HepG2 (cell line): ENCODE data around the gene LAMTOR2. TPM values are rescaled to one million over a fixed set of nuclear protein-coding genes. Genes with fewer than 3 reads are reported as not detected.
A peak's percentile ranks its signal among the peaks of the same experiment; 100 is the strongest.

Experiments used
- CREM ChIP-seq, 2 experiments: sonication (generic) in 1 of 2; formaldehyde crosslinking in 1 of 2; IDR thresholded peaks; 2 replicates each; pipeline versions ENCODE4 v1.4.0 to v1.6.1; 2016 to 2020; ENCODE audit warnings: antibody characterized with exemption in 1 of 2, mild to moderate bottlenecking in 1 of 2, missing genetic modification reagents in 1 of 2
- HNRNPL ChIP-seq: fragments of 200-400 bp; formaldehyde crosslinking; IDR thresholded peaks from 2 replicates; pipeline ENCODE4 v1.6.1; 2017; ENCODE audit warnings: mild to moderate bottlenecking, low read depth, low read length
- HOXA7 ChIP-seq: sonication (generic); formaldehyde crosslinking; IDR thresholded peaks from 2 replicates; pipeline ENCODE4 v1.8.1; 2022; ENCODE audit warnings: mild to moderate bottlenecking, missing genetic modification reagents, moderate library complexity
- MED8 ChIP-seq: sonication (generic); formaldehyde crosslinking; IDR thresholded peaks from 2 replicates; pipeline ENCODE4 v1.8.1; 2023; ENCODE audit warnings: mild to moderate bottlenecking, missing genetic modification reagents; ENCODE audit not compliant: insufficient replicate concordance
- MEIS1 ChIP-seq: sonication (generic); formaldehyde crosslinking; IDR thresholded peaks from 2 replicates; pipeline ENCODE4 v1.9.0; 2021; ENCODE audit warnings: mild to moderate bottlenecking, missing genetic modification reagents, moderate library complexity, borderline replicate concordance
- NRL ChIP-seq: sonication (generic); formaldehyde crosslinking; IDR thresholded peaks from 2 replicates; pipeline ENCODE4 v1.5.0; 2020; ENCODE audit warnings: missing genetic modification reagents, mild to moderate bottlenecking, moderate library complexity, borderline replicate concordance
- RAD21 ChIP-seq: fragments of 450-650 bp; formaldehyde crosslinking; IDR thresholded peaks from 2 replicates; pipeline ENCODE4 v1.5.0; 2020; ENCODE audit warnings: mild to moderate bottlenecking
- TOE1 ChIP-seq: sonication (generic); formaldehyde crosslinking; IDR thresholded peaks from 2 replicates; pipeline ENCODE4 v1.4.0; 2020; ENCODE audit warnings: mild to moderate bottlenecking, missing genetic modification reagents
- TRIM24 ChIP-seq: sonication (generic); formaldehyde crosslinking; IDR thresholded peaks from 2 replicates; pipeline ENCODE4 v1.8.0; 2022; ENCODE audit warnings: mild to moderate bottlenecking, missing genetic modification reagents
- ZFYVE20 ChIP-seq: sonication (generic); formaldehyde crosslinking; IDR thresholded peaks from 2 replicates; pipeline ENCODE4 v1.8.0; 2023; ENCODE audit warnings: low read depth, mild to moderate bottlenecking, moderate library complexity, missing genetic modification reagents, borderline replicate concordance
- ZGPAT ChIP-seq: IDR thresholded peaks from 2 replicates; pipeline ENCODE4 v1.6.1; 2016; ENCODE audit warnings: mild to moderate bottlenecking
- ZHX2 ChIP-seq, 2 experiments: sonication (generic) in 1 of 2; formaldehyde crosslinking in 1 of 2; IDR thresholded peaks; 2 replicates each; pipeline versions ENCODE4 v1.6.1 to v1.9.0; 2014 to 2022; ENCODE audit warnings: antibody characterized with exemption in 1 of 2, borderline replicate concordance in 1 of 2, inconsistent platforms in 1 of 2, low read depth in 1 of 2, missing genetic modification reagents in 1 of 2
- ZNF205 ChIP-seq: IDR thresholded peaks from 2 replicates; pipeline ENCODE4 v1.6.1; 2018; ENCODE audit warnings: missing biosample characterization, missing genetic modification reagents
- ZNF281 ChIP-seq: sonication (generic); formaldehyde crosslinking; IDR thresholded peaks from 2 replicates; pipeline ENCODE4 v1.4.0; 2020; ENCODE audit warnings: missing genetic modification reagents, borderline replicate concordance
- ZNF350 ChIP-seq: sonication (generic); formaldehyde crosslinking; IDR thresholded peaks from 2 replicates; pipeline ENCODE4 v1.4.0; 2020; ENCODE audit warnings: mild to moderate bottlenecking, low read depth, missing genetic modification reagents, borderline replicate concordance
- ZNF746 ChIP-seq: sonication (generic); formaldehyde crosslinking; IDR thresholded peaks from 2 replicates; pipeline ENCODE4 v1.8.0; 2022; ENCODE audit warnings: mild to moderate bottlenecking, missing genetic modification reagents
- ZNF777 ChIP-seq: sonication (generic); formaldehyde crosslinking; IDR thresholded peaks from 2 replicates; pipeline ENCODE4 v1.4.0; 2020; ENCODE audit warnings: missing genetic modification reagents
- ZNF878 ChIP-seq: sonication (generic); formaldehyde crosslinking; IDR thresholded peaks from 2 replicates; pipeline ENCODE4 v1.8.1; 2023; ENCODE audit warnings: mild to moderate bottlenecking, missing genetic modification reagents, moderate library complexity
- polyA plus RNA-seq, 8 experiments: library from polyadenylated mRNA; depleted of rRNA in 3 of 8; stranded (reverse) in 7 of 8; unstranded in 1 of 8; fragments of >200 nt; fragmentation: Illumina TruSeq in 4 of 8; extraction: Trizol in 4 of 8; gene quantifications; 2 replicates each; pipeline versions ENCODE4 v1.2.1 to v1.2.3, GENCODE V29; 2011 to 2016; ENCODE audit warnings: low read depth in 4 of 8, missing spikeins in 1 of 8, mixed read lengths in 1 of 8; ENCODE audit not compliant: insufficient read depth in 1 of 8
- total RNA-seq, 5 experiments: library from RNA; depleted of rRNA; stranded (reverse); fragments of >200 nt; fragmentation: Illumina TruSeq; extraction: Trizol; gene quantifications; 2 replicates each; pipeline ENCODE4 v1.2.3, GENCODE V29; 2016; ENCODE audit warnings: low read depth in 1 of 5

Gene LAMTOR2
- total and polyA plus RNA-seq, 2 of the 13 experiments (the other 11 are each of a cell fraction or from before 2014, with no cell fraction given), result 36.5 to 66.4 TPM

- TF ChIP-seq ZGPAT (CRISPR knock-in tag) (no peak; the same call in 1 of the 2 replicates), NRL (no peak), CREM (IDR thresholded peaks at IDR 0.05) (peak; percentile 83), CREM (CRISPR knock-in tag; IDR thresholded peaks at IDR 0.05) (no peak), ZHX2 (IDR thresholded peaks at IDR 0.05; ENCODE audit: low read depth) (peak; percentile 42; the same call in 1 of the 2 replicates), ZHX2 (CRISPR knock-in tag; IDR thresholded peaks at IDR 0.05; ENCODE audit: borderline replicate concordance) (no peak), HNRNPL (no peak), ZNF205 (CRISPR knock-in tag) (no peak), ZNF777 (CRISPR knock-in tag) (peak; percentile 57; the same call in 1 of the 2 replicates), ZNF350 (CRISPR knock-in tag) (no peak), RAD21 (no peak), MEIS1 (CRISPR knock-in tag) (peak; percentile 41; the same call in 1 of the 2 replicates), ZNF746 (CRISPR knock-in tag) (peak; percentile 54; the same call in 1 of the 2 replicates), ZNF281 (CRISPR knock-in tag) (no peak), TOE1 (CRISPR knock-in tag) (no peak), TRIM24 (CRISPR knock-in tag) (no peak), MED8 (CRISPR knock-in tag) (no peak), HOXA7 (no peak), ZNF878 (no peak), ZFYVE20 (CRISPR knock-in tag) (no peak)
Measured at GRCh38 chr1:156082309-156083091, 27.9 kb downstream of the LAMTOR2 start, which contains the start of gene MEX3A (continued).
